ENCODE measurements around the gene TMTC2.
A peak's percentile ranks its signal among the peaks of the same experiment; 100 is the strongest.

TMTC2 gene

GRCh38 chr12:82686168-82687020 lies at the start of gene TMTC2:
Gene TMTC2 (plus strand): TSS chr12:82686906.
- no peaks in the 10 kb centered on the region for H3K36me3 ChIP-seq (ENCODE audit: low read depth)
- no peaks in the 10 kb centered on the region for H3K27me3 ChIP-seq (ENCODE audit: insufficient read depth, poor library complexity, severe bottlenecking)
- peak; percentile 88 for DNase-seq (ENCODE audit: low spot score)
- peak within 1 kb of the TSS; percentile 74 for H3K4me3 ChIP-seq (ENCODE audit: severe bottlenecking)
- H3K4me1 ChIP-seq (ENCODE audit: insufficient read depth, poor library complexity, severe bottlenecking), result no peaks in the 10 kb centered on the region
- peak; percentile 88 for ATAC-seq (ENCODE audit: low read depth)
- no peaks in the 10 kb centered on the region for H3K9me3 ChIP-seq (ENCODE audit: severe bottlenecking)
- peak within 1 kb of the TSS; percentile 58 for H3K27ac ChIP-seq (ENCODE audit: poor library complexity, severe bottlenecking)
- TF ChIP-seq, protein P1, sequence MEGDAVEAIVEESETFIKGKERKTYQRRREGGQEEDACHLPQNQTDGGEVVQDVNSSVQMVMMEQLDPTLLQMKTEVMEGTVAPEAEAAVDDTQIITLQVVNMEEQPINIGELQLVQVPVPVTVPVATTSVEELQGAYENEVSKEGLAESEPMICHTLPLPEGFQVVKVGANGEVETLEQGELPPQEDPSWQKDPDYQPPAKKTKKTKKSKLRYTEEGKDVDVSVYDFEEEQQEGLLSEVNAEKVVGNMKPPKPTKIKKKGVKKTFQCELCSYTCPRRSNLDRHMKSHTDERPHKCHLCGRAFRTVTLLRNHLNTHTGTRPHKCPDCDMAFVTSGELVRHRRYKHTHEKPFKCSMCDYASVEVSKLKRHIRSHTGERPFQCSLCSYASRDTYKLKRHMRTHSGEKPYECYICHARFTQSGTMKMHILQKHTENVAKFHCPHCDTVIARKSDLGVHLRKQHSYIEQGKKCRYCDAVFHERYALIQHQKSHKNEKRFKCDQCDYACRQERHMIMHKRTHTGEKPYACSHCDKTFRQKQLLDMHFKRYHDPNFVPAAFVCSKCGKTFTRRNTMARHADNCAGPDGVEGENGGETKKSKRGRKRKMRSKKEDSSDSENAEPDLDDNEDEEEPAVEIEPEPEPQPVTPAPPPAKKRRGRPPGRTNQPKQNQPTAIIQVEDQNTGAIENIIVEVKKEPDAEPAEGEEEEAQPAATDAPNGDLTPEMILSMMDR (IDR thresholded peaks at IDR 0.05; ENCODE audit: poor library complexity, severe bottlenecking), result no peak

DNA sequence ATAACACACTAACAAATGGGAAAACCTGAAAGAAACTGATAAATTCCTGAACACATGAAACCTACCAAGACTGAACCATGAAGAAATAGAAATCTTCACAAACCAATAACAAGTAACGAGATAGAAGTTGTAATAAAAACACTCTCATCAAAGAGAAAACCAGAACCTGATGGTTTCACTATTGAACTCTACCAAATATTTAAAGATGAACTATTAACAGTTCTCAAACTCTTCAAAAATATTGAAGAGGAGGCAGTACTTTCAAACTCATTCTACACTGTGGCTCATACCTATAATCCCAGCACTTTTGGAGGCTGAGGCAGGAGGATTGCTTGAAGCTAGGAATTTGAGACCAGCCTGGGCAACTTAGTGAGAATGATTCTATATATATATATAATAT lies 48.4 kb upstream of the TMTC2 start:
- Histone ChIP-seq H3K27me3 (ENCODE audit: insufficient read depth, poor library complexity, severe bottlenecking) (no peaks in the 10 kb centered on the region), H3K27ac (ENCODE audit: poor library complexity, severe bottlenecking) (no peak overlapping the region), H3K36me3 (ENCODE audit: low read depth) (no peaks in the 10 kb centered on the region), H3K9me3 (ENCODE audit: severe bottlenecking) (no peaks in the 10 kb centered on the region), H3K4me3 (ENCODE audit: severe bottlenecking) (no peak overlapping the region), H3K4me1 (ENCODE audit: insufficient read depth, poor library complexity, severe bottlenecking) (no peaks in the 10 kb centered on the region)
- TF ChIP-seq, protein P1 (IDR thresholded peaks at IDR 0.05; ENCODE audit: poor library complexity, severe bottlenecking), result no peak
- ATAC-seq (ENCODE audit: low read depth), result no peak
- no peak for DNase-seq (ENCODE audit: low spot score)

DNA sequence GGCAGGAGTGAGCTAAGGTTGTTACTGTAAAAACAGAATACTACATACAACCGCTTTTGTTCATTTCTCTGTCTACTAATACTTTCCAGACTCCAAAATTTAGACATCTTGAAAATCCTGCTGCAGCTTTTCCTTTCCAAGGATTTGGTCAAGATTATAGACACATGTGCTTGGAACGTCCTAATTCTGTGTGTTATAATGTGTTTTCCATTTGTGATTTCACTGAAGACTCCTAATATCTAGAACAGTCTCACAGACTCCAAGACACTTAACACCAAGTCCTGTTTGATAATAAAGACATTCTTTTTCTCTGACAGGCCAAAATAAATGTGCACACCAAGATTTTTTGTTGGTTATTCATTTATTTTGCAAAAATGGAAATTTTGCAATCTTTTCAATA lies 41.8 kb upstream of the TMTC2 start:
- Histone ChIP-seq H3K27me3 (ENCODE audit: insufficient read depth, poor library complexity, severe bottlenecking) (no peaks in the 10 kb centered on the region), H3K4me1 (ENCODE audit: insufficient read depth, poor library complexity, severe bottlenecking) (peaks cover 11% of the 10 kb centered on the region), H3K36me3 (ENCODE audit: low read depth) (no peaks in the 10 kb centered on the region), H3K4me3 (ENCODE audit: severe bottlenecking) (no peak overlapping the region), H3K27ac (ENCODE audit: poor library complexity, severe bottlenecking) (no peak overlapping the region), H3K9me3 (ENCODE audit: severe bottlenecking) (no peaks in the 10 kb centered on the region)
- no peak for ATAC-seq (ENCODE audit: low read depth)
- TF ChIP-seq, protein P1 (IDR thresholded peaks at IDR 0.05; ENCODE audit: poor library complexity, severe bottlenecking), result no peak
- DNase-seq (ENCODE audit: low spot score), result no peak

DNA sequence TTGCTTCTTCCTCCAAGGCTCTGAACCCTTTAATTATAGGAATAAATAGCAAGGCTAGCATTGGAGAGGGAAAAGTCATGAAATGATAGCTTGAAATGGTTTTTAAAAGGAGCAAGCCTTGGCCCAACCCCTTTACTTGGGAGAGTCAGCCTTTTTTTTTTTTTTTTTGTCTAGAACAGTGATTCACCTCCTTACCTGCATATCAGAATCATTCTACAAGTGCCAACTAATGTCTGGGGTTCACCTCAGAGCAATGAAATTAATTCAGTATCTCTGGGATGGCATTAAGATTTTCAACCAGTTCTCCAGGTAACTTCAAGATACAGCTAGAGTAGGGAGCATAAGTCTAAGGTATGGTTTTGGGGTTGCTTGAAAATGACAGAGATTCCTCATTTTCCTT lies 41.3 kb upstream of the TMTC2 start:
- Histone ChIP-seq H3K4me1 (ENCODE audit: insufficient read depth, poor library complexity, severe bottlenecking) (peaks cover 16% of the 10 kb centered on the region), H3K27ac (ENCODE audit: poor library complexity, severe bottlenecking) (no peak overlapping the region), H3K9me3 (ENCODE audit: severe bottlenecking) (no peaks in the 10 kb centered on the region), H3K4me3 (ENCODE audit: severe bottlenecking) (no peak overlapping the region), H3K27me3 (ENCODE audit: insufficient read depth, poor library complexity, severe bottlenecking) (no peaks in the 10 kb centered on the region), H3K36me3 (ENCODE audit: low read depth) (no peaks in the 10 kb centered on the region)
- DNase-seq (ENCODE audit: low spot score), result no peak
- TF ChIP-seq, protein P1 (IDR thresholded peaks at IDR 0.05; ENCODE audit: poor library complexity, severe bottlenecking), result no peak
- peak; percentile 51; the same call in 1 of the 3 replicates for ATAC-seq (ENCODE audit: low read depth)

- TF ChIP-seq, protein P1 (IDR thresholded peaks at IDR 0.05; ENCODE audit: poor library complexity, severe bottlenecking), result no peak
Measured at GRCh38 chr12:82647853-82648252, 38.9 kb upstream of the TMTC2 start.

More at GRCh38 chr12:82647853-82648252, 38.9 kb upstream of the TMTC2 start:
- Histone ChIP-seq H3K9me3 (ENCODE audit: severe bottlenecking) (no peaks in the 10 kb centered on the region), H3K4me1 (ENCODE audit: insufficient read depth, poor library complexity, severe bottlenecking) (peaks cover 32% of the 10 kb centered on the region), H3K27ac (ENCODE audit: poor library complexity, severe bottlenecking) (no peak overlapping the region), H3K27me3 (ENCODE audit: insufficient read depth, poor library complexity, severe bottlenecking) (no peaks in the 10 kb centered on the region), H3K4me3 (ENCODE audit: severe bottlenecking) (no peak overlapping the region), H3K36me3 (ENCODE audit: low read depth) (no peaks in the 10 kb centered on the region)
- no peak for ATAC-seq (ENCODE audit: low read depth)
- no peak for DNase-seq (ENCODE audit: low spot score)
